HG03432 (cell line): Measurements from ENCODE around the gene BRAF.
A peak's percentile ranks its signal among the peaks of the same experiment; 100 is the strongest.
"Not testable (repeated sequence)": the region's sequence is repeated elsewhere in the genome, so short reads cannot be mapped to it uniquely, and the experiment has no call there.

Experiments
- ATAC-seq: cut with Tn5 transposase; IDR thresholded peaks from one replicate; pipeline ENCODE4 v1.9.1; 2021; ENCODE audit warnings: mild to moderate bottlenecking, moderate library complexity; ENCODE audit not compliant: unreplicated experiment

The BRAF gene

DNA sequence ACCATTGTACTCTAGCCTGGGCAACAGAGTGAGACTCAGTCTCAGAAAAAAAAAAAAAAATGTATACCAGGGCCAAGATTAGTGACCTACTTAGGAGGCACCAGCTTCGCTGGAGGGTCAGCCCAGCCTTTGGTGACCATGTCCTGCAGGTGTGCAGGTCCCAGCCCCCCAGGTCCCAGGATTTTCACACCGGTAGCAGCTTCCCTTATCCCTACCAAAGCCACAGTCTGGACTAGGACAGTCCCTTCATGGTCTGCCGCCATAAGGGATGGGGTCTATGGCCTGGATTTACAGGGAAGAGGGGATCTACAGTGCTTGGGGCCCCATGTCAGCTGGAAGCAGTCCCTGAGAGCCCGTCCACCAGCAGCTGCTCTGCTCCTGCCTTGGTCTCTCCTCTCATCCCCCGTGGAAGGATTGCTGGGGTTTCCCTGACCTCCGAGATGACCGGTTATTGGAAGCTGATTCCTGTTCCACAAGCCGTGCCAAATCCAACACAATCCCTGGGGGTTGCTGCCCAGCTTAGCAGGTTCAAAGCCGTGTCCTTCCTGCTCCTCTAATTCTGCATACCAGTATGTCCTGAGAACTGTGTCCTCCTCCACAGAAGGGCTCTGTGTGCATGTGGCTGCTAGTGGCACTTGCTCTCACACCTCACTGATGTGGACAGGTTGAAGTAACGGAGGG lies 239.2 kb downstream of the BRAF start:
- no peak for ATAC-seq

DNA sequence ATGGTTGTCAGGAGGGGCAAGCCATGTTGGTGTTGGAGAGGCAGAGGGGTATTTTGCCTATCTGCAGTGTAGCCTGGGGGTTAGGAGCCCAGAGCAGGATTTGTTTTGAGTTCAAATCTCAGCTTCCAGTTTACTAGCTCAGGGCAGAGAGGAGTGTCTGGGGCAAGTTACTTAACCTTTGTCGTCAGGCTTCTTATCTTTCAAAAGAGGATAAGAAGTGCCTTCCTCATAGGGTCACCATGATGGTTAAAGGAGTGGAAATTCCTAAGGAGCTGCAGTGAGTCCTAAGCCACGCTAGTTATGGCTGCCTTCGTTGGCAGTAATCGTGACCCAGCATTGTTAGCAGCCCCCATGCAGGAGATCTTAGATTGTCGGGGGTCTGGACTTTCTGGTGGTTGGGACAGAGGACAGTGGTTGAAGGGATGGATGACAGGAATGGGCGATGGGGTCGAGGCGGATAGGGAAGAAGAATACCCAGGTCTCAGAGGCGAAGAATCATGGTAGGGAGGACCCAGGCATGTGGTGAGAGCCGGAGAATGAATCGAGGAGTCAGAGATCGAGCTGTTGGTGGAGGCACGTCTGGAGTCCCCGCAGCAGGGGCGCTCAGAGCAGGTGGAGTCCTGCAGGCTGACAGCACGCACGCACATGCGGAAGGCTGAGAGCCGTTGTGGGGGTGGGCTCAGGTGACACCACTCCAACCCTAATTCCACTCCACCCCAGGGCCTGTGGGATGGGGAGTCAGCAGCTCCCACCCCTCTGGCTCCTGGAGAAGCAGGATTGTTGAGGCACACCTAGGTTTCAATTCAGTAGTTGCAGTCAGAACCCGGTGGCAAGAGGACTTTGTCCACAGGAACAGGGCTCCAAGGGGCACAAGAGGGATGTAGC lies 240.4 kb downstream of the BRAF start:
- no peak for ATAC-seq

DNA sequence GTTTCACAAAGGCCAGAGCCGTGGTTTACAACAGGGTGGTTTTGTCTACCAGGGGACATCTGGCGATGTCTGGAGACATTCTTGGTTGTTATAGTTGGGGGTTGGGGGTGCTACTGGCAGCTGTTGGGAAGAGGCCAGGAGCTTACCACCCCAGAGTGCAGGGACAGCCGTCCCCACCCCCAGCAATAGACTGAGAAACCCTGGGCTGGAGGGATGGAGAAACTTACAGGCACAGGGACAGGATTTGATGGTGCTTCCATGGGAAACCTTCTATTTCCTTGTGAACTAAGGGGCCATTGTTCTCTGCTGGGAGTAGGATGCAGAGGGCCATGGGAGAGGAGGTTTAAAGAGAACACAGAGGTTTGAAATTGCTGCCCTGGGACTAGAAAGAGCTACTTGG lies 241.1 kb downstream of the BRAF start:
- ATAC-seq = no peak

DNA sequence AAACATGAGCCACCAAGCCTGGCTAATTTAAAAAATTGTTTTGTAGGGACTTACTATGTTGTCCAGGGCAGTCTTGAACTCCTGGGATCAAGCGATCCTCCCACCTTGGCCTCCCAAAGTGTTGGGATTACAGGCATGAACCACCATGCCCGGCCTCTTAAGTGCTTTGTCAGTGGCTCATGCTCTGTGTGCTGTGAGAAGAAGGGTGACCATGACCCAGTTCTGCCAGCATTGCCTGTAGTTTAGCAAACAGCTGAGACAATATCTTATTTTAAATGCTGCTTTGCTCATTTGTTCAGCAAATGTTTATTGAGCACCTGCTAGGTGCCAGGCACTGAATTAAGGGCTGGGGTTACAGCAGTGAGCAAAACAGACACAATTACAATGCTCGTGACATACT lies 243.0 kb downstream of the BRAF start:
- ATAC-seq = no peak

DNA sequence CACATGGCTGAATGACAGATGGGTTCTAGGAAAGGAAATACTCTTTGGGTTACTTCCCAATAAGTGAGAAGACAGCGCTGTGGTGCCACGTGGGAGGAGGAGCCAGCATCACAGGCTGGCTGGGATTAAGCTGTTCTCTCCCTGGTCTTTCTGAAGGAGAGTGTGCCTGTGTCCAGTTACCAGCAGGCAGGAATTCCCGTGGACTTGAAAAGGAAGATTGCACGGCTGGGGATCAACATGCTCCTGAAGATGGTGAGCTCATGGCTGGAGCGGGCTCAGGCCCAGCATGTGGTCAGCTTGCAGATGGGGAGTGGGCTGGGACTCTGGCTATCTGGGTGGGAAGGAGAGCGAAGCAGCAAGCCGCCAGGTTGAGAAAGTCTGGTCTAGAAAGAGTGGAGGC lies 243.8 kb downstream of the BRAF start:
- no peak for ATAC-seq

DNA sequence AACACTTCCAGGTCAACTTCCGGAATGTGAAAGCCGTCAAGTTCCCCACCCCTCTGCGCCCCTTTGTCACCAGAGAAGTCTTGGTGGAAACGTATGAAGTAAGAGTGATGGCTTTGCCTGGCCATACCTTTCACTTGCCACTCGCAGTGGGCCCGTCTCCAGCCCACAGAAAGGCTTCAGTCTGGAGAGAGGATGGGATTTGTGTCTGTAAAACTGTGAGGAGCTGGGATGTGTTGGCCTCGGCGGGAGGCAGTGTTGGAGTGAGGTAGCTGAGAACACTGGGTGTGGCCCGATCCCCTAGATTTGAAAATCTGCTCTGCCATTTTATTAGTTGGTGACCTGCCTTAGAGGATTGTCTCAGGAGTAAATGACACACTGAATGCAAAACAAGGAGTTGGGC lies 245.5 kb downstream of the BRAF start:
- no peak for ATAC-seq

DNA sequence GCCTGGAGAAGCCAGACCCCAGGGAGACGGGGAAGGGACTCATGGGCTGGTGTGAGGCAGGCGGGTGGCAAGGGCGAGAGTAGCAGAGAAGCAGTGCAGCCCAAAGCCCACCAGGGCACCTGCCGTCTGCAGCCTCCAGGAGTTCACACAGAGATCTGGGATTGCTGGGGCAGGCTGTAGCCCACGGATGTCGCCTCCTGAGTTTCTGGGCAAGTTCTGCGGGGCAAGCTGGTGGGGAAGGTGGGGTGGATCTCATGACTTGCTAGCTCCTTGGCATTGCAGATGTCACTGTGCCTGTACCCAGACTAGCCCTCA lies 246.0 kb downstream of the BRAF start:
- ATAC-seq = no peak

DNA sequence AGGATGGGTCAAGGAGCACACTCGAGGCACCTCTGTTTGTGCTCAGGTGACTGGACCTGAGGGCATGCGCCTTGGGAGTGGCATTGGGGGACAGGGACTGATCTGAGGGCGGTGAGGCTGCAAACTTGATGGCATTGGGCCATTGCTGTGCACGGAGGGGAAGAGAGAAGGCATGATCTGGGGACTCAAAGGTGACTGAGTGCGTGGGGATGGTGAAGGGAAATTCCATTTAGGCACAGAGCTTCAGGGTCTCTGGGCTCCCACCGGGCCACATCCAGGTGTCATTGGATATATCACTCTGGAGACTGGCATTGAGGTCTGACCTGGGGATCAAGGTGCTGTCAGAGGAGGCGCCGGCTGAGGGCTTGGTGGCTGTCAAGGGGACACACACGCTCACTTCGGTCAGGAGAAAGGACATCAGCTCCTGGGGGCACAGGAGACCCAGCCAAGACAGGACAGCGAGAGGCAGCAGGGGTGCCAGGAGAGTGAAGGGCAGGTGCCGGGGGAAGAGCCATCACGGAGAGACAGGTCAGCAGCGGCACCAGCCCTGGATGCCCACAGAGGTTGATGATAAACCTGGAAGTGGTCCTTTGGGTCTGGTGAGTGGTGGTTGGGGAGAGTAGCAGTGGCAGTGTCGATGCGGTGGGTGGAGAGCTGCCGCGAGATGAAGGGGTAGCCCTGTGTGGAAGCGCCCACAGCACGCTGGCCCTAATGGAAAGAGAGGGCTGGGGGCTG lies 246.5 kb downstream of the BRAF start:
- no peak for ATAC-seq

DNA sequence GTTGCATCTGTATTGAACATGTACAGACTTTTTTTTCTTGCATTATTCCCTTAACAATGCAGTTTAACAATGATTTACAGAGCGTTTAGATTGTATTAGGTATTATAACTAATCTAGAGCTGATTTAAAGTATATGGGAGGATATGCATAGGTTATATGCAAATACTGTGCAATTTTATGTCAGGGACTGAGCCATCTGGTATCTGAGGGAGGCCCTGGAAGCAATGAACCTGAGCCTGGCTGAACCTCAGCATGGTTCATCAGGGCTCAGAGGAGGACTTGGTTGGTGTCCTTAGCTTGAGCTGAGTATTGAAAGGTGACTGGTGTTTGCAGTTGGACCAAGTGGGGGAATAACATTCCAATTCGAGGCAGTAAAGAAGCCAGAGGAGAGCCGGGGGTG lies 247.2 kb downstream of the BRAF start:
- ATAC-seq = no peak

DNA sequence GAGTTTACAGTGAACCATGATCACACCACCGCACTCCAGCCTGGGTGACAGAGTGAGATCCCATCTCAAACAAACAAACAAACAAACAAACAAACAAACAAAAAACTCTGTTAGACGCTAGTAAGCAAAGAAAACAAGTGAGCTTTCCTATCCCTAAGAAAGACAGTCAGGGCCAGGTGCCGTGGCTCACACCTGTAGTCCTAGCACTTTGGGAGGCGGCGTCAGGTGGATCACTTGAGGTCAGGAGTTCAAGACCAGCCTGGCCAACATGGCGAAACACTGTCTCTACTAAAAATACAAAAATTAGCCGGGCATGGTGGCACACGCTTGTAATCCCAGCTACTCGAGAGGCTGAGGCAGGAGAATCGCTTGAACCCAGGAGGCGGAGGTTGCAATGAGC lies 247.8 kb downstream of the BRAF start:
- ATAC-seq = not testable (repeated sequence)

DNA sequence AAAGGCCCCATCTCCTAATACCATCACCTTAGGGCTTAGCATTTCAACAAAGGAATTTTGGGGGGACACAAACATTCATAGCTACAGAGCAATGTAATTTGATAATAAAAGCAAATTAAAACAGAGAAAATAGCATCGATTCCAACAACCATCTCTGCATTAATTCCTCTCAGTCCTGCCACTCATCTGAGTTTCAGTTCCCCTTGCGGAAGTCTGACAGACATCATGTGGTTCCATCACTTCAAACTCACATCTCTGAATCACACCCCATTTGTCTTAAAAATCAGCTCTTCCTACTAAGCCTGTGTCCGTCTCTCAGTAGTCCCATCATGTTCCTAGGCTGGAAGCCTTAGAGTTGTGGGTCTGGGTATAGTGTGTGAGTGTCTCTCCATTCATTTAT lies 248.4 kb downstream of the BRAF start:
- ATAC-seq = peak; percentile 59

DNA sequence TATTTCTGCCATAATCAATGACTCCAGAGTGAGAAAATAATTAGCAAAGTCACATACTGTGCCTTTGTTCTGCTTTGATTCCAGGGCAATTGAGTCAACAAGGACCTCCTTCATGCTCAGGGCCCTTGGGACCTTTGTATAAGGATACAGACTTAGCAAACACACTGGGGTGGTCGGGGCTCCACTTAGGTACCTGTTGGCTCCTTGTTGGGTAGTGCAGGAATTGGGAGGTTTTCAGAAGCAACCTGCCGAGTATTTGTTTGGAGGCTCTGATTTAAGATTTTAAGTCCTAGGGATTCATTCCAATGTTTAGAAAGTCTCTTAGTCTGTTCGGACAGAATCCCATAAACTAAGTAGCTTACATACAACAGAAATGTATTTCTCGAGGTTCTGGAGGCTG lies 249.0 kb downstream of the BRAF start:
- ATAC-seq = no peak

DNA sequence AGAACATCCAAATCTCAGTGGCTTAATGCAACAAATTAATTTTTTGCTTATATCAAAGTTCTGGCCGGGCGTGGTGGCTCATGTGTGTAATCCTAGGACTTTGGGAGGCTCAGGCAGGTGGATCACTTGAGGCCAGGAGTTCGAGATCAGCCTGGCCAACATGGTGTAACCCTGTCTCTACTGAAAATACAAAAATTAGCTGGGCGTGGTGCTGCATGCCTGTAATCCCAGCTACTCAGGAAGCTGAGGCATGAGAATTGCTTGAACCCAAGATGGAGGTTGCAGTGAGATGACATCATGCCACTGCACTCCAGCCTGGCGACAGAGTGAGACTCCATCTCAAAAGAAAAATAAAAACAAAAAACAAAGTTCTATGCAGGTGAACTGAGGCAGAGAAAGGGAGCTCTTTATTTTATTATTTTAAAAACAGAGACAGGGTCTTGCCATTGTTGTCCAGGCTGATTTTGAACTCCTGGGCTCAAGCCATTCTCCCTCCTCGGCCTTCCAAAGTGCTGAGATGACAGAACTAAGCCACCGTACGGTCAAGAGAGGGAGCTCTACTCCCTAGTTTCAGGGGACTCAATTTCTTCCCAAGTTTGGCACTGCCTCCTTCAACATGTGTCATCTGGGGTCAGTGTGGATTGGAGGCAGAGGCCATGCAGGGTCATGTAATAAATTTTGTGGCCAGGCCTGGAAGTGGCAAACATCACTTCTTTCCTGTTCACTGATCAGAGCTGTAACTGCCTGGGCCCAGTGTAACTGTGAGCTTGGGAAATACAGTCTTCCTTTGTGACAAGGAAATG lies 249.6 kb downstream of the BRAF start:
- ATAC-seq = no peak

DNA sequence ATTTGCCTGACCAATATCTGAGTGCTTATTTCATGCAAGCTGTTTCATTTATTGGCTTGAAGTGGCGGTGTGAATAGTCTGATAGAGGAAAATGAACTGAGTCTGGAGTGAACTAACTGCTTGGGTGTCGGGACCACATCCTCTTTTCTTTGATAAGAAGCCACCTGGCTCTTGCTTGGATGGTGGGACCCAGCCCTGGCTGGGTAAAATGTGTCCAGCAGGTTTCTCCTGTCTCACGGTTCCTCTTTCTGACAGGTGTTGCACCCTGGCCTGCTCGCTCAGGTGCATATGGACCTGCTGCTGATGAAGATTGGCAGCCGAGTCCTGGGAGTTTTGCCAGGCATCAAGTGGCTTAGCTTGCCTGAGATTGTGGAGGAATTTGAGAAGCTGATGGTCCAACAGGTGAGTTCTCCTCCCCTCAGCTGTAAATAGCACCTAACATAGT lies 250.4 kb downstream of the BRAF start:
- peak; percentile 31 for ATAC-seq

DNA sequence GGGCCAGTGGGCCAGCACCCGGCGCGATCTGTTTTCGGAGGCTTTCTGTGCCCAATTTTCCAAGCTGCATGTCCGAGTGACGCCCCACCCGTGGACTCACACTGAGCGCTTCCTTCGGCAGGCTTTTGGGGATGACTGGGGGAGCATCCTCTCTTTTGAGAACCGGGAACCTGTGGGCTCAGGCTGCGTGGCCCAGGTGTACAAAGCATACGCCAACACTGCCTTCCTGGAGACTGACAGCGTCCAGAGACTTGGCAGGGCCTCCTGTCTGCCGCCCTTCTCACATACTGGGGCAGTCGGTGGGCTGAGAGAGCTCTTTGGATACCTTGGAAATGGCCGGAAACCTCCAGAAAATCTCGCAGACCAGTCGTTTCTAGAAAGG lies 251.0 kb downstream of the BRAF start:
- no peak for ATAC-seq

DNA sequence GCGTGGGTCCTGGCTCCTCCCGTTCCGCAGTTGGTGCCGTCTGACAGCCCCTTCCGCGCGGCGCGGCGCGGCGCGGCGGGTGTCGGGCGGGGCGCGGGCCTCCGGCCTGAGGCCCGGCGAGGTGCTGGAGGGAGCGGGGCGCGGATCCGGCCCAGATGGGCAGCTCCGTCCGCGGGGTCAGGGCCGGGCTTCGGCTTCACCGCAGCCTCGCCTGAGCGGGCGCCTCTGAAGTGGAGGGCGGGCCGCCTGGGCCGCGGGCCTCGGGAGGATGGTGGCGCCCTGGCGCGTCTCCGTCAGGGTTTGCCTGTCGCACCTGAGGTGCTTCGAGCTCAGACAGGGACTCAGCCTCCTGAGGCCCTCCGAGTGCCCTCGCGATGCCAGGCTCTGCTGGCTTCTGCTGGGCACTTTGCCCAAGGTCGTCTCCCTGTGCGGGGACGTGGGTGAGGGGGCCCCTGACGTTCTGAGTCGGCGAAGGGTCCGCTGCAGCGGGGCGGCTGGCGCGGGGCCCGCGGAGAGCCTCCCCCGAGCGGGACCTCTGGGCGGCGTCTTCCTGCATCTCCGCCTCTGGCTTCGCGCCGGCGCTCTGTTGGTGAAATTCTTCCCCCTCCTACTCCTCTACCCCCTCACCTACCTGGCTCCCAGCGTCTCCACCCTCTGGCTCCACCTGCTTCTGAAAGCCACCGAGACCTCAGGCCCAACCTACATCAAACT lies 251.5 kb downstream of the BRAF start:
- peak; percentile 50 for ATAC-seq

DNA sequence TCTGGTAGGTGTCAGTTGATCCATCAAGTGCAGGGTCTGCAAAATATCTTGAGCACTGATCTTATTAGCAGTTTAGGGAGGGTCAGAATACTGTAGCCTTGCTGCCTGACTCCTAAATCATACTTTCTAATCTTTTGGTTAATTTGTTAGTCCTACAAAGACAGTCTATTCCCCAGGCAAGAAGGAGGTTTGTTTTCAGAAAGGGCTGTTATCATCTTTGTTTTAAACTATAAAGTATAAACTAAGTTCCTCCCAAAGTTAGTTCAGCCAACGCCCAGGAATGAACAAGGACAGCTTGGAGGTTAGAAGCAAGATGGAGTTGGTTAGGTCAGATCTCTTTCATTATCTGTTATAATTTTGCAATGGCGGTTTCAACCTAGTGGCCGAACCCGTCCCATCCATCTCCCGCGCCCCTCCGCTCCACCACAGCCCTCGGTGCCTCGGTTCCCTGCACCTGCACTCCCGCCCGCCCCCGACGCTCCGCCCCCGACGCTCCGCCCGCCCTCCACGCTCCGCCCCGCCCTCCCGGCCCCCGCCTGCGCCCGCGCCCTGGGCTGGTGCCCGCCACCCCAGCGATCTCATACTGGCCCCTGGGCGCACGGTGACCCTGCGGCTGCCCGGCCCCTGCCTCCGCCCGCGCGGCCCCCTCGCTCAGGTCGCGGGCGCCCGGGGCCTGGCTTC lies 252.2 kb downstream of the BRAF start, which contains the start of gene ADCK2:
ADCK2 (plus strand) TSS at position 564 of the 681 bp plus-strand sequence. CDS start 386 bp downstream, outside the sequence.
- peak; percentile 65 for ATAC-seq

DNA sequence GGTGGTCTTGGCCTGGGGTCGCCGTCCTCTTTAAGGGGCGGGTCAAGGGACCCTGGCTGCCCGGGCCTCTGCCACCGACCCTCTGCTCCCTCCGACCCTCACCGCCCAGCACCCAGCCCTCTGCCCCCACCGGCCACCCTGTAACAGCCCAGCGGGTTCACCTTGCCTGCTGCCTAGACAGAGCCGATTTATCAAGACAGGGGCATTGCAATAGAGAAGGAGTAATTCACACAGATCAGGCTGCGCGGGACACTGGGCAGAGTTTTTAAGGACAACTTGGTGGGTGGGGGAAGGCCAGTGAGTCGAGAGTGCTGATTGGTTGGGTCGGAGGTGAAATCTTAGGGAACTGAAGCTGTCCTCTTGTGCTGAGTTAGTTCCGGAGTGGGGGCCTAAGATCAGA lies 252.8 kb downstream of the BRAF start:
- ATAC-seq = no peak

DNA sequence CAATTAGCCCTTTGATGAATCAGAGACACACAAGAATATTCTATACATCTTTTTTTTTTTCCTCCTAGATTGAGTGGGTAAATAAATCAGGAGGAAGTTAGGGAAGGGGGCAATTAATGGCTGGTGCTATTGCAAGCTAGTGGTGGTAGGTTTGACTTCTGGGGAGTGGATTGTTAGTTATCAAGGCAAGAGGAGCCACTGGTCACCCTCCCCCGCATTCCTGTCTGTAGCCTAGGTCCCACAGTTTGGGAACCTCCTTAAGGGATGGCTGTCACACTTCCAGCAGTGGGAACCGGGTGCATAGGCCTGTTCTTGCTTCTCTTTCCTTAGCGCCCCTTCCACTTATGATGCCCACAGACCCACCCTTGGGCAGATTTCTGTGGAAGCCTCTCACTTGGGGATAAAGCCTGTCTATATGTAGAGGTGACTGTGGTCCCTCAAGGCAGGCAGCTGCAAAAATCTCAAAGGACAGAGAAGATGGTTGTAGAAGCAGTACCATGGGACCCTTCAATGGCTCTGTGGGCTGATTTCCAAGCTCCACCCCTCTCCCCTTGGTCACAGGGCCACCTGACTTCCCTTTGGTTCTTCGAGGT lies 254.3 kb downstream of the BRAF start:
- no peak for ATAC-seq
